ENCODE measurements around the gene REEP1. TPM values are rescaled to one million over a fixed set of nuclear protein-coding genes. Genes with fewer than 3 reads are reported as not detected.
A peak's percentile ranks its signal among the peaks of the same experiment; 100 is the strongest.

REEP1 gene
- polyA plus RNA-seq, 1 donor = 36.9 TPM

DNA sequence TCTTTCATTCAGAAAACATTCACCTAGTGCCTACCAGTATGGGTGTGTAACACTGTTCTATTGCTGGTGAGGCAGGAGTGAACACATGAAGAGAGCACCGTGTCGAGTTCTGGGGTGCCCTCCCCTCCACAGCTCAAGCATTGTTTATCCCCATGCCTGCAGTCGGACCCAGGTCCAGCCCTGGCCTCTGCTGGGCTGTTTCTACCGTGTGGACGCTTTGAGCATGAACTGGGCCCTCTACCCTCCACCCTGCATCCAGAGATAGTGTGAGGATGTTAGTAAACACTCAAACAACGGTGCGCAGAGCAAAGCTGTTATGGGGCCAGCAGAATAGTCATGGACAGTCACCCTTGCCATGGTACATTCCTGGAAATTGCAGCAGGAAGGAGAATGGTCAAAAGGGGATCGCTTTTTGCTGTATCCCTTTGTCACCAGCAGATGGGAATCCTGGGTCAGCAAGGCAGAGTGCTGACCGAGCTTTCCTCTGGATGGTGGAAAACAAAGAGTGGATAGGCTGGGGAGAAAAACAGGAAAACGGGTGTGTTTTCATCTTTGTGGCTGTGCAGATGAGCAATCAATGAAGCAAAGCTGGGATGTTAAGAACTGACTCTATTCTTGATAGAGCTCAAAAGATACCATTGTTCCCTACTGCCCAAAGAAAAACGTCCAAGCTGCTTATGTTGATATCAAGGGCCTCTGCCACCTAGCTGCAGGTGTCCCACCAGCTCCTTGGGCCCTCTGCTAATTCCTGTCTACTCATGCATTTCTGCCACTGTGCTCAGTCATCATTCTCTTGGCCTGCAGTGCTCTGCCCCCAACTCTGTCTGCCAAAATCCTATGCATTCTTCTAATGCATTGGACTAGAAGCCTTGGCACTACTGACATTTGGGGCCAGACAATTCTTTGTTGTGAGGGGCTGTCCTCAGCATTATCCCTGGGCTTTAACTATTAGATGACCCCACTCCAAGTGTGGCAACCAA, 38.7 kb downstream of the REEP1 start:
- DNase-seq = peak in 1 of 2 donors; percentile 59
- Histone ChIP-seq H3K27me3 (ENCODE audit: control insufficient read depth, insufficient read depth, low read length) (no peaks in the 10 kb centered on the region), H3K36me3 (ENCODE audit: control insufficient read depth, insufficient read depth, low read length) (no peaks in the 10 kb centered on the region), H3K4me3 (ENCODE audit: low read length) (no peak overlapping the region), H3K27ac (ENCODE audit: low read length) (no peak overlapping the region), H3K4me1 (ENCODE audit: control insufficient read depth, insufficient read depth, low read length) (peaks cover 22% of the 10 kb centered on the region), H3K9me3 (ENCODE audit: control insufficient read depth, low read depth, low read length) (no peaks in the 10 kb centered on the region)
- WGBS (ENCODE audit: insufficient coverage, low lambda C conversion rate) = 20% methylated on average over 1 of the region's 11 CpGs

DNA sequence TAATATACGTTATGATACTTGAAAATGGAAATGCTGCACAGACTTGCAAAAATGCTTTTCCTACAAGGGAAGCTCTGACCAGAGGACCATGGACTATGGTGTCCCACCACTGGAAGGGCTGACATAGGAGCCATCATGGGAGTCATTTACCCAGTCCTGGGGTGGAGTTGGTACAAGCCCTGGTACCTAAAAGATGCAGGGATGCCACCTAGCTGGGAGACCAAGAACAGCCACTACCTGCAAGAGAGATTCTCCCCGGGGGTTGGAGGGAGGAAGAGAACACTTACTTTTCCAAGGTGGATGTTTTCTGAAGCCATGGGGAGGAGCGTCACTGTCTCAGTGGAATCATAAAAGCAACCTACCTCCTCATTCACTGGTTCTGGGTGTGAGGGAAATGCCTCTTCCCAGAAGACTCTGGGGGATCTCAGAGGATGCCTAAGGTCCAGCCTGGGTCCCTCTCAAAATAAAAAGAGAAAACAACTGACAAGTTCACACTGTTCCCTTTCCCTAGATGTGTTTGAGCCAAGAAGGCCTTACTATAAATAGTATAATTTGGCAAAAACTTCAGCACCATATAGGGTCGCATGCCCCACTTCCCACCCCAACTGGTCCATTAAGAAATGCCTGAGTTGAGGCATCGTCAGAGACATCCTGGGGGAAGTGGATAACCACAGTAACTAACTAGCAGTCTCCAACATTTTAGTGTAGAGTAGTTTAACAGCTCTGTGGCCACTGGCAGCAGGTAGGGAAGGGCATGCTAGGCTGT, 39.9 kb downstream of the REEP1 start:
- Histone ChIP-seq H3K27me3 (ENCODE audit: control insufficient read depth, insufficient read depth, low read length) (no peaks in the 10 kb centered on the region), H3K9me3 (ENCODE audit: control insufficient read depth, low read depth, low read length) (no peaks in the 10 kb centered on the region), H3K4me1 (ENCODE audit: control insufficient read depth, insufficient read depth, low read length) (peaks cover 22% of the 10 kb centered on the region), H3K36me3 (ENCODE audit: control insufficient read depth, insufficient read depth, low read length) (no peaks in the 10 kb centered on the region), H3K27ac (ENCODE audit: low read length) (no peak overlapping the region), H3K4me3 (ENCODE audit: low read length) (no peak overlapping the region)
- WGBS (ENCODE audit: insufficient coverage, low lambda C conversion rate) = 70% methylated on average over 2 of the region's 5 CpGs
- no peak for DNase-seq

DNA sequence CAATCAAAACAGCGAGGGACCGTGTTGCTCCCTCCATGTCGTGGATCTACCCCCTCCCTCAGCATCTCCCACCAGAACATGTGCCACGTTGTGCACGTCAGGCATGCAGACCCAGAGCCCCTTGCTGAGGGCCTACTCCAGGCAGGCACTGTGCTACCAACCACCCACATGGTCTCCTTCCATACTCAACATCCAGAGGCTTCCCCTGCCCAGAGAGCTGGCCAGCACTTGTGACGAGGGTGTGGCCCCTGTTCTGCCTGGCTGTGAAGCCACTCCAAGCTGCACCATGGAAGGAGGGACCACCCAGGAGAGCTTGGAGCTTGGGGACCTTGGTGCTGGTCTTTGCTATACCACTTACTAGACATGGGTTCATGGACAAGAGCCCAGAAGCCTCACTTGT, 40.5 kb downstream of the REEP1 start:
- Histone ChIP-seq H3K4me3 (ENCODE audit: low read length) (no peak overlapping the region), H3K9me3 (ENCODE audit: control insufficient read depth, low read depth, low read length) (no peaks in the 10 kb centered on the region), H3K27ac (ENCODE audit: low read length) (no peak overlapping the region), H3K36me3 (ENCODE audit: control insufficient read depth, insufficient read depth, low read length) (no peaks in the 10 kb centered on the region), H3K27me3 (ENCODE audit: control insufficient read depth, insufficient read depth, low read length) (no peaks in the 10 kb centered on the region), H3K4me1 (ENCODE audit: control insufficient read depth, insufficient read depth, low read length) (peaks cover 18% of the 10 kb centered on the region)
- no CpG with 5 or more reads among the region's 6 CpGs for WGBS (ENCODE audit: insufficient coverage, low lambda C conversion rate)
- no peak for DNase-seq

DNA sequence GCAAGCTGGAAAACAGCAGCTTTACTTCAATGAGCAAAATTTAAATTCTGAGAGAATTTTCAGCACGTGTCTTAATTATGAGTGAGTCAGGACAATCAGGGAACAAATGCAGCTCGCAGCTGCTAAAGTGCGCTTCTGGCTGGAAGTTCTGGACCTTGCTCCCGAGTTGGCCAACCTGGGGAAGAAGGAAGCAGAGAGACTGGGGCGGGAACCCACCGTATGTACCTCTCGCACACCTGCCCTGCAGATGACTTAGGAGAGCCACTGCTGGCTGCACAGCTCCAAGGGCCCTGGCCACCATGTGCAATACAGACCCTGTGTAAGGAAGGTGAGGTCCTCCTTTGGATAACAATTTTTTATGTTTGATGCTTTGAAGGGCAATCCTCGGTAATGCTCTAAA, 42.4 kb downstream of the REEP1 start:
- no peak overlapping the region for H3K4me3 ChIP-seq (ENCODE audit: low read length)
- peak; percentile 86 to 93 for DNase-seq
- peak overlapping the region; percentile 65 for H3K27ac ChIP-seq (ENCODE audit: low read length)

DNA sequence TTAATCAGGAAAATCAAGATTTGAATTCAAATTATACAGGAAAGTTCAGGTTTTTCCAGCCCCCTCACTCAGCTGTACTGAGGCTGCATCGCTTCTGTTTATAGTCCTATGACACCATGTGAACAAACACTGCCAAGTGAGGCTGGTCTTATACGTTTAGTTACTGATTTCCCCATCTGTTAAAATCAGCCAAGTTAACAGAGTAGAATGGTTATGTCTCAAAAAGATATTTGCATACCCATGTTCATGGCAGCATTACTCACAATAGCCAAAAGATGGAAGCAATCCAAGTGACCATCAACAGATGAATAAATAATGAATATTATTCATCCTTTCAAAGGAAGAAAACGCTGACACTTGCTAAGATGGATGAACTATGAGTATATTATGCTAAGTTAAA, 43.8 kb downstream of the REEP1 start:
- Histone ChIP-seq H3K27me3 (ENCODE audit: control insufficient read depth, insufficient read depth, low read length) (no peaks in the 10 kb centered on the region), H3K4me1 (ENCODE audit: control insufficient read depth, insufficient read depth, low read length) (peaks cover 11% of the 10 kb centered on the region)
- no CpG with 5 or more reads among the region's 3 CpGs for WGBS (ENCODE audit: insufficient coverage, low lambda C conversion rate)

More for the DNA sequence above, 42.4 kb downstream of the REEP1 start:
- WGBS (ENCODE audit: insufficient coverage, low lambda C conversion rate) = no CpG with 5 or more reads among the region's 8 CpGs
- Histone ChIP-seq H3K36me3 (ENCODE audit: control insufficient read depth, insufficient read depth, low read length) (no peaks in the 10 kb centered on the region), H3K9me3 (ENCODE audit: control insufficient read depth, low read depth, low read length) (no peaks in the 10 kb centered on the region), H3K4me1 (ENCODE audit: control insufficient read depth, insufficient read depth, low read length) (peaks cover 15% of the 10 kb centered on the region), H3K27me3 (ENCODE audit: control insufficient read depth, insufficient read depth, low read length) (no peaks in the 10 kb centered on the region)

DNA sequence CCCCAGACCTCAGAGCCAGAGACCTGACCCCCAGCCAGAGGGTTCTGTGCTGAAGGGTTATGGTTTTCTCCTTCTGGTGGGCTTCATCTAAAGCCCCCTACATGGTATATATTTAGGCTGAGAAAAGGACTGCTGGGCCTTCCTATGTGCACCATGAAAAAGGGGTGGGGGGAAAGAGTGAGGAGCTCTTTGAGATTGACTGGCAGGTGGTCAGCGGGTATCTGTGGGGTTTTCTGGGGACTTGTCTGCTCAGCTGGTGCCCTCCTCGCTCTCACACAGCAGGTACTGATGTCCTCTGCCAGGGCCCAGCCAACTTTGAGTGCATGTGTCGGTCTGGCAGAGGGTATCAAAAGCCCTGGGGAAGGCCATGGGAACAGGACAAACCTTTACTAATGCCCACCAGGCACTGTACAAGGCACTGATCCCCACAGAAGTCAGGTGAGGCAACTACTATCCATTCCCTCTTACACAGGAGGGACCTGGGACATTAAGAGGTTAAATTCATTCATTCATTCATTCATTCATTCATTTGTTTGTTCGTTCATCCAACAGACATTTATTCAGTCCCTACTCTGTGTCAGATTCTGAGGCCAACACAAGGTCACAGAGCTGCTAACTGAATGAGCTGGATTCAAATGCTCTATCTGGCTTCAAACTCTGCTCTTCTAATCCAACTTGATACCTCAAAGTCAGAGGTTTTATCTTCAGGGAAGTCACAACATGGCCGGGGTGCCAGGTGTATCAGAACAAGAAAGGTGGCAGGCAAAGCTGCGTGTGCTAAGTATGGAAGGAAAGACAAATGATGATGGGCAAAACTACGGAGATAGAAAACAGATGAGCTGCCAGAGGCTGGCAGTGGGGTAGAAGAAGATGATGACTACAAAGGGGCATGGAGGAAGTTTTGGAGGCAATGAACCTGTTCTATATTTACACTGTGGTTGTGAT, 44.6 kb downstream of the REEP1 start:
- Histone ChIP-seq H3K36me3 (ENCODE audit: control insufficient read depth, insufficient read depth, low read length) (no peaks in the 10 kb centered on the region), H3K4me3 (ENCODE audit: low read length) (no peak overlapping the region), H3K9me3 (ENCODE audit: control insufficient read depth, low read depth, low read length) (no peaks in the 10 kb centered on the region), H3K4me1 (ENCODE audit: control insufficient read depth, insufficient read depth, low read length) (peaks cover 7% of the 10 kb centered on the region), H3K27ac (ENCODE audit: low read length) (no peak overlapping the region), H3K27me3 (ENCODE audit: control insufficient read depth, insufficient read depth, low read length) (no peaks in the 10 kb centered on the region)
- DNase-seq = no peak
- WGBS (ENCODE audit: insufficient coverage, low lambda C conversion rate) = 84% methylated on average over 2 of the region's 7 CpGs

More for the DNA sequence above, 43.8 kb downstream of the REEP1 start:
- Histone ChIP-seq H3K9me3 (ENCODE audit: control insufficient read depth, low read depth, low read length) (no peaks in the 10 kb centered on the region), H3K4me3 (ENCODE audit: low read length) (no peak overlapping the region), H3K36me3 (ENCODE audit: control insufficient read depth, insufficient read depth, low read length) (no peaks in the 10 kb centered on the region), H3K27ac (ENCODE audit: low read length) (no peak overlapping the region)
- DNase-seq = no peak

DNA sequence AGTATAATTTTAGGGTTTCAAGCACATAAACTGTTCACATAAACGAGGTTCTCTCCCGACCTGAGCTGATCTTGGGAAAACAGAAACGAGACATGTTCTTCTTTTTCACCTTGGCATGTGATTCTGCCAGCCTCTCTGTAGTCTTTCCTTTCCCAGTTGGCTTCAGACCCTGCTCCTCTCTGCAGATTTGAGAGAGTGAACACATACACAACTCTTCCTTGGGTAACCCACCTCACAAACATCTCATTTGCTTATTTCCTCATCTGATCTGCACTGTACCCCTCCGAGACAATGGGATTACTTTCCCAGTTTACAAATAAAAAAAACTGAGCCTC, 46.1 kb downstream of the REEP1 start:
- peaks cover 7% of the 10 kb centered on the region for H3K4me1 ChIP-seq (ENCODE audit: control insufficient read depth, insufficient read depth, low read length)
- 40% methylated on average over 1 of the region's 4 CpGs for WGBS (ENCODE audit: insufficient coverage, low lambda C conversion rate)
- H3K9me3 ChIP-seq (ENCODE audit: control insufficient read depth, low read depth, low read length) = no peaks in the 10 kb centered on the region
- H3K4me3 ChIP-seq (ENCODE audit: low read length) = no peak overlapping the region
- no peak for DNase-seq
- H3K36me3 ChIP-seq (ENCODE audit: control insufficient read depth, insufficient read depth, low read length) = no peaks in the 10 kb centered on the region
- H3K27ac ChIP-seq (ENCODE audit: low read length) = no peak overlapping the region
- no peaks in the 10 kb centered on the region for H3K27me3 ChIP-seq (ENCODE audit: control insufficient read depth, insufficient read depth, low read length)

DNA sequence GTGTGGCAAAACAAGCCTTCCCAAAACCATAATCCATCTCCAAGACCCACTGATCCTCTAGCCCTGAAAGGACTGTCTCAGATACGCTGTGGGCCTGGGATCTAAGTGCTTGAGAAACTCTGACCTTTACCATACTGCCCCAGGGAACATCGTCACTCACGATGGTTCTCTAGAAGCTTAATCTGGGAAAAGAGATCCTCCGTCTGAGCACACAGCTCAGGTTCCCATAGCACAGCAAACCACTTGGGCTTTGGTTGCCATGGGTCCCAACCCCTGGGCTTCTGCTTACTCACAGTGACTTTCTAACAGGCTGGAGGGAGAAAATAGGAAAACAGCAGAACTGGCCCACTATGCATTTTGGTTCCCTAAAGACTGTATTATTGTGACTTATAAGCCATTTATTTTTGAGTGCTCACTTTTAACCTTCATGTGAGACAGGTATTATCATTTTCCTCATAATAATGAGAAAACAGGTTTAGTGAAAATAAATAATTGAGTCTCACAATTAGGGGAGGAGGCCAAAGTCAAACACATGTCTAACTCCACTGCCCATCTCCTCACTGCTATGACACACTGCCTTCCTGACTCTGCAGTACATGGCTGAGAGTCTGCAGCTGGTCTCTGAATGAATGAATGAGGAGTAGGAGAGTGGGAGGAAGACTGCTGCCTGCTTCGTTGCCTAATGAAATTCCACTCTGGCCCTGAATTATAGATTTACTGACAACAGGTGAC, 46.7 kb downstream of the REEP1 start:
- H3K9me3 ChIP-seq (ENCODE audit: control insufficient read depth, low read depth, low read length) = no peaks in the 10 kb centered on the region
- H3K4me1 ChIP-seq (ENCODE audit: control insufficient read depth, insufficient read depth, low read length) = peaks cover 7% of the 10 kb centered on the region
- WGBS (ENCODE audit: insufficient coverage, low lambda C conversion rate) = no CpG with 5 or more reads among the region's 5 CpGs
- no peak overlapping the region for H3K27ac ChIP-seq (ENCODE audit: low read length)
- H3K36me3 ChIP-seq (ENCODE audit: control insufficient read depth, insufficient read depth, low read length) = no peaks in the 10 kb centered on the region
- H3K27me3 ChIP-seq (ENCODE audit: control insufficient read depth, insufficient read depth, low read length) = no peaks in the 10 kb centered on the region
- no peak for DNase-seq
- H3K4me3 ChIP-seq (ENCODE audit: low read length) = no peak overlapping the region

DNA sequence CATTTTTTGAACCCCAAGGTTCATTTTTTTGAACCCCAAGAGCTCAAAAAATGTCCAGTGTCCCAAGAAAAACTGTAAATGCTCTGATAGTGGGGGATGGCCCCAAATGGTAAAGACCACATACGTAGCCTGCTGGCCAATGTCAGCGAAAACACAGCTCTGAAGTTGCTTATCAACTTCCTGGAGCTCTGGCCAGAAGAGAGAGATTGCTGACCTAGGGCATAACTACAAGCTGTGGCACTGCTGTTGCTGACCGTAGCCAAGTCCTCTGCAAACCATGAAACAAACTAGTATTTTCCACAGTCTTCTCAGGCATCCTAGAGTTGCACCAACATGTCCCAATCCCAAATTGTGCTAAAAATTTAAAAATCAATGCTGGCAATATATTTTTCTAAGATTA, 50.9 kb downstream of the REEP1 start:
- DNase-seq = no peak
- Histone ChIP-seq H3K36me3 (ENCODE audit: control insufficient read depth, insufficient read depth, low read length) (no peaks in the 10 kb centered on the region), H3K27me3 (ENCODE audit: control insufficient read depth, insufficient read depth, low read length) (no peaks in the 10 kb centered on the region), H3K4me1 (ENCODE audit: control insufficient read depth, insufficient read depth, low read length) (peaks cover 18% of the 10 kb centered on the region), H3K4me3 (ENCODE audit: low read length) (no peak overlapping the region), H3K27ac (ENCODE audit: low read length) (no peak overlapping the region), H3K9me3 (ENCODE audit: control insufficient read depth, low read depth, low read length) (no peaks in the 10 kb centered on the region)
- WGBS (ENCODE audit: insufficient coverage, low lambda C conversion rate) = no CpG with 5 or more reads among the region's 3 CpGs
